Ovary (tissue), 3 donors: ENCODE measurements around the gene AFF4.

Experiments used
- EP300 ChIP-seq: sonication (generic); formaldehyde crosslinking; IDR thresholded peaks from one replicate; pipeline ENCODE4 v1.6.1; 2017; ENCODE audit warnings: antibody characterized with exemption
- TF ChIP-seq, protein P1 (sequence below), 3 donors: fragments of 450-650 bp in 2 of 3; fragments of 200-600 bp in 1 of 3; IDR thresholded peaks; one replicate each; pipeline versions ENCODE4 v1.5.1 to v1.8.0; 2016 to 2022; ENCODE audit warnings: antibody characterized with exemption in 3 of 3, mild to moderate bottlenecking in 1 of 3
- donor health status: DM: no; HTN: no; CAD: no.

DNA sequence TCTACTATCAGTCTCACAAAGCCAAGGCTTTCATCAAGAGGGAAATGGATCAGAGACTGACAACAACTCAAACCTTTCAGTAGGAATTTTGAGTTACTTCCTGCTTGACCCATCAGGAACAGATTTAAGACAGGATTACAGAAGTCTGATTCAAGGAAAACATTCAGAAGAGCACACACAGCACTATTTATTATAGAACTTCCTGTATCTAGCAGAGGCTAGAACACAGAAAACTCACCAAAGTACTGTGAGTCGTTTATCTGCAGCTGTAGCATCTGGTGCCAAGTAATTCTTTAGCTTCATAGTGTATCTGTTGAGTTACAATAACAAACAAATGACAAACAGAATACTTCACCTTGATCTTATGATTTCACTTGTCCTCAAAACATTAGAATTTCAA, 76.2 kb downstream of the AFF4 start:
- no peak for TF ChIP-seq EP300
- TF ChIP-seq, protein P1, sequence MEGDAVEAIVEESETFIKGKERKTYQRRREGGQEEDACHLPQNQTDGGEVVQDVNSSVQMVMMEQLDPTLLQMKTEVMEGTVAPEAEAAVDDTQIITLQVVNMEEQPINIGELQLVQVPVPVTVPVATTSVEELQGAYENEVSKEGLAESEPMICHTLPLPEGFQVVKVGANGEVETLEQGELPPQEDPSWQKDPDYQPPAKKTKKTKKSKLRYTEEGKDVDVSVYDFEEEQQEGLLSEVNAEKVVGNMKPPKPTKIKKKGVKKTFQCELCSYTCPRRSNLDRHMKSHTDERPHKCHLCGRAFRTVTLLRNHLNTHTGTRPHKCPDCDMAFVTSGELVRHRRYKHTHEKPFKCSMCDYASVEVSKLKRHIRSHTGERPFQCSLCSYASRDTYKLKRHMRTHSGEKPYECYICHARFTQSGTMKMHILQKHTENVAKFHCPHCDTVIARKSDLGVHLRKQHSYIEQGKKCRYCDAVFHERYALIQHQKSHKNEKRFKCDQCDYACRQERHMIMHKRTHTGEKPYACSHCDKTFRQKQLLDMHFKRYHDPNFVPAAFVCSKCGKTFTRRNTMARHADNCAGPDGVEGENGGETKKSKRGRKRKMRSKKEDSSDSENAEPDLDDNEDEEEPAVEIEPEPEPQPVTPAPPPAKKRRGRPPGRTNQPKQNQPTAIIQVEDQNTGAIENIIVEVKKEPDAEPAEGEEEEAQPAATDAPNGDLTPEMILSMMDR (IDR thresholded peaks at IDR 0.05) = no peak
